ENCODE results near the gene IL24.

The IL24 gene

GRCh38 chr1:206925106-206925736, 28.0 kb downstream of the IL24 start:
- peak; percentile 44 for DNase-seq (ENCODE audit: low spot score)

GRCh38 chr1:206926286-206926685, 29.0 kb downstream of the IL24 start:
- DNase-seq (ENCODE audit: low spot score): no peak

GRCh38 chr1:206929524-206929923, 32.3 kb downstream of the IL24 start:
- no peak for DNase-seq (ENCODE audit: low spot score)

DNA sequence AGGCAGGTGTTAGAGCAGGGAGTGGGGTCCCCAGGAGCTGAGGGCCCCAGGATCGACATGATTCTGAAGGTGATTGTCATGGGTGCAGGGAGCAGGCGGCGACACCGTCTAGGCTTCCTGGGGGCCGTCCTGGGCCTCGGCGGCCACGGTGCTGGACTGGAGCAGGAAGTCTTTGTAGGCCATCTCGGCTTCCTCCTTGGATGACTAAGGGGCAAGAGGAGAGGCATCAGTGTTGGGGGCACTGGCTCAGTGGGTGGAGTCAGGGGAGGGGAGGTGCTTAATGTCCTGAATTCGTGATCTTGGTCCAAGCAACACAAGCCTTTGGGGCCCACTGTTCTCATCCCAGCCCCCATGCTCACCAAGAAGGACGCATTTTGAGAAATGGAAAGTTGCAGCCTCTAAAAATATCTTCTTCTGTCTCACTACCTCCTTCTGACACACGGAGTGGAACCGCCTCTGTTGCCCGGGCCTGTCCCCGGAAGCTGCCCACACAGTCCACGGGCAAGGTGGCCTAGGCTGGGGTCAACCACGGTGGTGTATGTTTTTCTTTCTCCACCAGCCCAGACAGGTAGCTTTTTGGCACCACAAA, 33.1 kb downstream of the IL24 start:
- DNase-seq (ENCODE audit: low spot score): no peak

GRCh38 chr1:206931709-206932108, 34.5 kb downstream of the IL24 start:
- no peak for DNase-seq (ENCODE audit: low spot score)

GRCh38 chr1:206932177-206932576, 34.9 kb downstream of the IL24 start:
- DNase-seq (ENCODE audit: low spot score): no peak

DNA sequence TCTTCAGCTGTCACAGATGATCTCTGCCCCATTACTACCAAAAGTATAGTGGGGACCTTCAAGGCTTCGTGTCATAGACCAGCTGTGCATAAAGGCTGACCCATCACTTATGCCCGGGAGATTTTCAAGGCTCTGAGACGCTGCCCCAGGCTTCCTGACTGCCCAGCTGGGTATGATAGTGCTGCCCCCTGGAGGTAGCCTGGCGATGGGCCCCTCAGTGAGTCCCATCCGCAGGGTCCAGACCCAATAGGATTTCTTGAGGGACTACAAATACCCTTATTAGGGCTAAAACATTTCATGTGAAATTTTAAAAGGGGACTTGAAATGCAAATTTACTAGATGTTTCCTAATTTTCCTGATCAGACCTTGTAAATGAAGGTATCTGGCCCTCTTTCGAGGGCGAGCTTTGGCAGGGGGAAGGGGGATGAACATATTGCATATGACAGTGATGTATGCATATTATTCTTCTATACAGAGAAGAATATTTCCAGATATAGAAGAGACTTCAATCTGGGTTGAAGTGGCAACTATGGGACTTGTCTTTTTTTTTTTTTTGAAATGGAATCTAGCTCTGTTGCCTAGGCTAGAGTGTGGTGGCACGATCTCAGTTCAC, 36.2 kb downstream of the IL24 start:
- peak; percentile 70 for DNase-seq (ENCODE audit: low spot score)

DNA sequence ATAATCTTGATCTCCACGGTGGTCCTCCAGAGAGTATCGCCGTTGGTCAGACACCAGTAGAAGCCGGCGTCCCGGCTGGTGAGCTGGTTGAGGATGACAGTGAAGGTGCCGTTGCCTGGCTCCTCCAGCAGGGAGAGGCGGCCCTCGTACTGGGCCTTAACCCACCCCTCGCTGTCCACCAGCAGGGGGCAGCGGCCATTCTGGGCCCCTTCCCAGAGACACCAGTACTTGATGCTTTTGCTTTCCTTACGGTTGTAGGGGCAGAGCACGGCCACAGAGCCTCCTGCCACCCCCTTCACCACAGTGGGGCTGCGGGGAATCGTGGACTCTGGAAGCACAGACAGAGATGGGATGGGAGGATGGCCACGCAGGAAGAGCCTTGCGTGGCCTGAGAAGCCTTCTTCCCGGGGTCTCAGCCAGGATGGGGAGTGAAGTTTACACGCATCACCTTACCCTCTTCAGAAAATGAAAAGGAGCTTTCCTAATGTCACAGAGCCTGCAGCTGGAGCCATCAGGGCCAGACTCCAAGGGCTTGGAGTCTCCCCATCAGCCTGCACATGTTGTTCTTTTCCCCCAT, 38.3 kb downstream of the IL24 start:
- DNase-seq (ENCODE audit: low spot score): peak; percentile 85

GRCh38 chr1:206937425-206937824, 40.2 kb downstream of the IL24 start:
- no peak for DNase-seq (ENCODE audit: low spot score)

- DNase-seq (ENCODE audit: low spot score): no peak
Measured at GRCh38 chr1:206939131-206939530, 41.9 kb downstream of the IL24 start.

DNA sequence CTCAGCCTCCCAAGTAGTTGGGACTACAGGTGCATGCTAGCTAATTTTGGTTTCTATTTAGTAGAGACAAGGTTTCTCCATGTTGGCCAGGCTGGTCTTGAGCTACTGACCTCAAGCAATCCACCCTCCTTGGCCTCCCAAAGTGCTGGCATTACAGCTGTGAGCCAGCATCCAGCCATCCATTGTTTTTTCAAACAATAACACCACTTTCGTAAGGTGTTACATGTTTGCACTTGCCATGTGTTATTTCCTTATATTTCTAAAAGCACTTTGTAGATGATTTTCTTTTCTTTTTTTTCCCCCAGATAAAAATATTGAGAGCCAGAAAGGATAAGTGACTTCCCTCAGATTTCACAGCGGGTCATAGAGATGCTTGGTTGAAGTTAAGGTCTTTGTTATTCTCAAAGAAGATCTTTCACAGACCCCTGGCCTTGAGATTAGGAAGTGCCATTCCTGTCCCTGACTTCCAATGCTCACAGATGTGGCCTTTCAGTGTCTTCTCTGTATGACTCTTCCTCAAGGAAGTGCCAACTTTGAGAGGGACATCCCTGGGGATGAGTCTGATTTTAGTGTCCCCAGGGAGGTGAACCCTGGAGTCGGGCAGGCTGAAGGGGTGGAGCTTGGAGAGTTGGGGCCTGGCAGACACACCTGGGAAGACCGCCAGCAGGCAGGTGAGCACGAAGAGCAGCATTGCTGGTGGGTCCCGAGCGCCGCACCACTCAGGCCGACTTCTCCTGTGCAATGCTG, 42.8 kb downstream of the IL24 start:
- DNase-seq (ENCODE audit: low spot score): no peak

GRCh38 chr1:206940588-206940936, 43.3 kb downstream of the IL24 start:
- no peak for DNase-seq (ENCODE audit: low spot score)

GRCh38 chr1:206941766-206942418, 44.6 kb downstream of the IL24 start:
- peak; percentile 48 for DNase-seq (ENCODE audit: low spot score)

GRCh38 chr1:206944703-206945102, 47.5 kb downstream of the IL24 start:
- no peak for DNase-seq (ENCODE audit: low spot score)

- DNase-seq (ENCODE audit: low spot score): no peak
Measured at GRCh38 chr1:206945779-206946178, 48.5 kb downstream of the IL24 start.

DNA sequence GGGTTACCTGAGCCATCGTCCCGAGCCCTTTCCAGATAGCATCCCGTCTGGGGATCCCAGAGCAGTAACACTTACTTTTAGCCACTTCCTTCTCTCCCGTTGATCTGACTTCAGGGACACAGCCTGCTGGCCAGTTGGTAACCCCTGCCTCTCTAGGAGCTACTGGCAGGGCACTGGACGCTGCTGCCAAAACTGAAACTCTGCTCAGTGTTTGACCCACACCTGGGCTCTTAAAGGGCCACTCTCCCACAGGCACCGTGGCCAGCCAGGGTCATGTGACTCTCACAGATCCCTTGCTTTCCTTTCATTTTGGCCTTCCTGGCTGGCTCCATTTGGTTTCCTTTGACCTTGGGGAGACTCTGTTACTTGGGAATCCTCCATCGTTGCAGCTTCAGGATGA, 49.0 kb downstream of the IL24 start, which contains the start of gene PIGR:
Gene PIGR (minus strand): TSS at position 206 of the 400 bp plus-strand sequence. CDS start 5,935 bp downstream, outside the sequence.
- no peak for DNase-seq (ENCODE audit: low spot score)

DNA sequence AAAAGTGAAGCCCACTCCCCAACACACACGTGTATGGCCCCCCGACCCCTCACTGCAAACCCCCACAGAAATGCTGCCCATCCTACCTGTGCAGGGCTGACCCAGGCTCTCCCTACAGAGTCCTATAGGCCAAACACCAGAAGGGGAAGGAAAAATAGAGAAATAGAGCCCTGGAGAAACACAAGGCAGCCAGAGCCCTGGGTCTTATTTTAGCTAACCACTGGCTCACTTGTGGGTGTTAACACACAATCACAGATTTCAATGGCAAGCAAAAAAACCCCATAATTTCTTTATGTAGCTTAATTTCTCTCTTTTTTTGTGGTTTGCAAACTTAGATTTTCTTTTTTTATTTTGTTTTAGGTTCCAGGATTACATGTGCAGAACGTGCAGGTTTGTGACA, 50.0 kb downstream of the IL24 start:
- no peak for DNase-seq (ENCODE audit: low spot score)

DNA sequence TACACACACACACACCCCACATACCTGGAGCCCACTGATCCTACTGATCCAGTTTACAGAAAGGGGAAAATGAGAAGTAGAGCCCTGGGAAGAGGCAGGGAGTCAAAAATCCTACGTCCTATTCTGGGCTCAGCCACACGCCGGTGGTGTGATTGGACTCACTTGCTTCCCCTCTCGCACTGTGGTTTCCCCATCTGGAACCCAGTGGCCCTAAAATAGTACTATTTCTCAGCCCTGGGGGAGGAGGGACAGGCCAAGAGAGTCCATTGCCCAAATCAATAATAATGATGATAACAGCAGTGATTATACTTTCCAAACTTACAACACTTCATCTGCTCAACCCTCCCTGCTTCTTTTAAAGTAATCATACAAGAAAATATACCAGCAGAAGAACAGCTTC, 52.0 kb downstream of the IL24 start:
- DNase-seq (ENCODE audit: low spot score): no peak

- DNase-seq (ENCODE audit: low spot score): no peak
Measured at GRCh38 chr1:206949641-206950040, 52.4 kb downstream of the IL24 start.

GRCh38 chr1:206951318-206952100, 54.3 kb downstream of the IL24 start:
- peak; percentile 69 for DNase-seq (ENCODE audit: low spot score)

- DNase-seq (ENCODE audit: low spot score): no peak
Measured at GRCh38 chr1:206952171-206952570, 54.9 kb downstream of the IL24 start.
